GM21717 (cell line): Measurements from ENCODE around the gene ABCC9.

Experiments used
- ATAC-seq: cut with Tn5 transposase; IDR thresholded peaks from one replicate; pipeline ENCODE4 v1.9.1; 2021; ENCODE audit warnings: mild to moderate bottlenecking, moderate library complexity; ENCODE audit not compliant: unreplicated experiment

Gene ABCC9

DNA sequence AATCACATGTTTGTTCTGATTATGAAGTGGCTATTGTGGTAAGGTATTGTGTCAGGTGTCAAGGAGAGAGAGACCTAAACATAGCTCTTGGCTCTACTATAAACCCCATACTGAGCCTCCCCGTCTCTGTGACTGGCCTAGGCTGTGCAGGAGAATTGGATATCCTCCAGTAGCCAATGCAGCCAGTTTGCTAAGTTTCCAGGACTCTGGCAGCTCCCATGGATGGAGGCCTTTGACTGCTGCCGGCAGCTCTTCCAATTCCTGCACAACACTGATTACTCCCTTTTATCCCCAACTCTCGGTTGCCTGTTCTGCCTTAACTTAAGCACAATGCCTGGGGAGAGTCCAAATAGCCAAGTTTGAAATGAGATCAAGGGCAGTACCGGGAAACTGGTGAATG lies 59.3 kb downstream of the ABCC9 start:
- ATAC-seq, result no peak

DNA sequence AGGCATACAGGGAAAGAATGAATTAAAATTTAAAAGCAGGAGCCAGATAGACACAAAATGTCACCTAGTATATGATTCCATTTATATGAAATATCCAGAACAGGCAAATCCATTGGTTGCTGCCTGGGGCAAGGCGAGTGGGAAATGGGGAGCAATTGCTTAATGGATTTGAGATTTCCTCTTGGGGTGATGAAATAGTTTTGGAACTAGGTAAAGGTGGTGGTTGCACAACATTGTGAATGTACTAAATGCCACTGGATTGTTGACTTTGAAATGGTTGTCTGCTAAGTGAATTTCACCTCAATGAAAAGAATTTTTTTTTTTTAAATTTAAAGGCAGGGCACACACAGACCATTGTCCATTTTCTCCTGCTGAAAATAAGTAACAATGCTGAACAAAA lies 61.9 kb downstream of the ABCC9 start:
- no peak for ATAC-seq

DNA sequence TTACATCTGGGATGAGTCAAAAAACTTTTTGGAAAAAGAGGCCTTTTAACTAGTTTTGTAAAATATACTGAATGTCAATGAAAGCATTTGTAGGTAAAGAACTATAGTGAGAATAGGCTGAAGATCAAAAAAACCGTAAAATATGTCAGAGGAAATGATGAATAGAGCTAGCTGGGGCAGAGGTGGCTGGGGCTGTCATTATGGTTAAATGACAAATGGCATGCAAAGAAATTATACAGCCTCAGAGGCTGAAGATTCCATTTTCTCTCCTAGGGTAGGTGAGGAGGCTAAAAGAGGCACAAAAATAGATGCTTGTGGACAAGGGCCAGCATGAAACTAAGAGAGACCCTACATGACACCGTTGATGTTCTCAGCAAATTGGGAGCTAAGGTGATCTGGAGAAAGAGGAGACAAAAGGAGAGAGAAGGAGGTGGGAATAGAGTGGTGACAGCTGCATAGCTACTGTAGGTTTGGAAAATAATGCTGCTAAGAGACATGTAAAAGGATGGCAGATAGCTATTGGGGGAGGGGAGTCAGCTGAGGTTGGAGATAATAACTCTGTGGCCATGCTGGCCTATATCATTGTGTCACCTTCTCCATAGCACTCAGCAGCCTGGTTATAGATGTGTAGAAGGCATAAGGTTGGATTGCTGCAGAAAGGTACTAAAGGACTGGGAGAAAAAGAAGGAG lies 63.8 kb downstream of the ABCC9 start:
- no peak for ATAC-seq

DNA sequence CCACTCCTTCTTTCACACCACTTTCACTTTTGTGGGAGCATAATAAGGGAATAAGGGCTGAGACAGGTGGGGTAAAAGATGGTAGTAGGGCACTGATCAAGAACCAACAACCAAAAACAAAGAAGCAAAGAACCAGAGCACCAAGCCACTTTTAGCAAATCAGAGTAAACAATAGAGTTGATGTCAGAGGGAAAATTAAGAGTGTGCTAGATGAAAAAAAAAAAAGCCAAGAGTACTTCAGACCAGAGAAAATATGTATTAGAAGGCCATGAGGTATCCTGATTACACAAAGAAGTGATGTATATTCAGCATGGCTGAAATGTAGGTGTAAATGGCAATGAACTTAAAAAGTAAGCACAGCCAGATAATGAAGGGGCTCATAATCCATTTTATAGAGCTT lies 75.4 kb downstream of the ABCC9 start:
- no peak for ATAC-seq

DNA sequence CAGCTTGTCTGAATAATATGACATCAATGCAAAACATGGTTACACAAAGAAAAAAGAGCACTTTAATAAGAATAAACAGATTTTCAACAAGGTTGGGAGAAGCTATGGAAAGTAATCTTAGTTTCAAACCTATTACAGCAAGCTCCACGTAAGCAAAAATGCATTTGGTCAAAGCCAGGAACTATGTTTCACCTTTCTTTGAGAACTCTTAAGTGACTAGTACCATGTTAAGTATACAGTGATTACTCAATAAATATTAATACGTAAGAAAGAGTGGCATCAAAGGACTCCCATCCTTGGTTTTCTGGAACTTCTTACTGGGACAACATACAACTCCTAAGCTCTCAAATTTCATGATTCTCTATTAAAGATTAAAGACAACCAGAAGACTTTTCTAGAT lies 80.7 kb downstream of the ABCC9 start:
- ATAC-seq, result no peak

DNA sequence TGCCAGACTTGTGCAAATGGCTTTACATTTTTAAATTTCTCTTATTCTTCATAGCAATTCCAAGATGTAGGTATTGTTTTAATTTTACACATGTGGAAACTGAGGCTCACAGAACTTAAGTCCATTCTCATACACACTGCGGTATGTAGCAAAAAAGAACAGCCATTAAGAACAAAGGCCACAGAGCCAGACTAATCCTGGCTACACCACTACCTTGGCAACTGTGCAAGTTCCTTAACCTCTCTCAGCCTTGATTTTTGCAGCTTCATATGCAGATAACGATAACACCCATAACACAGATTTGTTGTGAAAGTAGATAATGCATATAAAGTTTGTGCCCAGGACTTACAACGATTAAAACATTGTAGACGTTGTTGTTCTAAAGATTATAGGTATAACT lies 81.1 kb downstream of the ABCC9 start:
- no peak for ATAC-seq

DNA sequence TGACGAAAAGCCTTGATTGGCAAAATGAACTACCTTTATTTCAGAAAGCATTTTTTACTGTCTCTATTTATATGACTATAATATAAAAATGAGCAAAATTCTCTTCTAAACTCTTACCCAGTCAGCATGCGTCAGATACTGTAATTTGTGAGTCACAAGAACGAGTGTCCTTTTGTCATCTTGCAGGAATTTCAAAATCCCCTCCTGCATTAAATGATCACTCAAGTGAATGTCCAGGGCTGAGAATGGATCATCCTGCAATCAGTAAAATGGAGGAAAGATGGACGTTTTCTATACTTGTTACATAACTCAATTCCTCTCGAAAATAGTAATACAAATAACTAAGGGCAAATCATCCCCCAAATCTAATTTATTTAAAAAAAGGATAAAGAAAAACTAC lies 89.0 kb downstream of the ABCC9 start:
- no peak for ATAC-seq

DNA sequence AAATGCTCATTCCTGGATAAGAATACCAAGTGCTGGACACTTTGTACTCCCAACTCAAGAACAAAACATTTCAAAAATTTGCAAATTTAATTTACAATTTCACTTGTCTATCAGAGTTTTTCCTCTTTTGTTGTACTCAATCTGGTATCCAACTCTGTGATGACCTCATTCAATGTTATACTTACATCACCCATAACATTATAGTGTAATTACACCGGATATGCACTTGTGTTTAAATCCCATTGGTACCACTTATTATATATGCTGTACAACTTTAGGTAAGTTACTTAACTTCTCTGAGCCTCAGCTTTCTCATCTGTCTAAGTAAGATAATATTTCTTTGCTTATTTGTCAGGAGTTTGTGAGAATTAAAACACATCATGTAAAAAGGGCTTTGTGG lies 90.1 kb downstream of the ABCC9 start:
- ATAC-seq, result no peak

DNA sequence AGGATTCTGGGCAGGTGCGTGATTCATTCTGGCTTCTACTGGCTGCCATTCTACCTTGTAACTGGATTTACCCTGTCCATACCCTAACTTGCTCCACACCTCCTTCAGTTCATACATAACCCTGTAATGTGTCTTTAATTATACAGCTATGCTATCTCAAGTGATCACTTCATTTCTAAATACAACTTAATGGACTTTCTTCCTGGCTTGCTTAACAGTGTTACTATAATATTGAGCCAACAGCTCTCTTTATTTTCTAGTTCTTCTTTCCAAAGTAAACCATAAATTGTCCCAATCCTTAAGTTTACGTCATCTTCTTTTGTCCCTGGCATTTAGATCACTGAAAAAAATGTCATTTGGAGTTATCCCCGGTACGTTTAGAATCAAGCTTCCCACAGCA lies 90.8 kb downstream of the ABCC9 start:
- ATAC-seq, result no peak

DNA sequence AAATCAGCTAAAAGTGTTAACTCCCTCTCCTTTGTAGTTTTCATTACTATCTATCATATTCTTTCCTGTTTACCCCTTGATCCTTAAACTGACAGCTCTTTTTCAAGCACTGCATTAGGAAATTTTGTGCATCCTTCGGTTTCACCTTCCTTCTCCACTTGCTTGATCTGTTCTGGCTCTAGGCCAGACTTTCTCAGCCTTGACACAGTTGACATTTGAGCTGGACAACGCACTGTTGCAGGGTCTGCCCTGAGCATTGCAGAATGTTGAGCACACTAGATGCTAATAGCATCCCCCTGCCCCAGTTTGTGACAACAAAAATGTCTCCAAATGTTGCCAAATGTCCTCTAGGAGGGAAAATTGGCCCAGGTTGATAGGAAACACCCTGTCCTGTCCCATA lies 91.3 kb downstream of the ABCC9 start:
- ATAC-seq, result no peak

DNA sequence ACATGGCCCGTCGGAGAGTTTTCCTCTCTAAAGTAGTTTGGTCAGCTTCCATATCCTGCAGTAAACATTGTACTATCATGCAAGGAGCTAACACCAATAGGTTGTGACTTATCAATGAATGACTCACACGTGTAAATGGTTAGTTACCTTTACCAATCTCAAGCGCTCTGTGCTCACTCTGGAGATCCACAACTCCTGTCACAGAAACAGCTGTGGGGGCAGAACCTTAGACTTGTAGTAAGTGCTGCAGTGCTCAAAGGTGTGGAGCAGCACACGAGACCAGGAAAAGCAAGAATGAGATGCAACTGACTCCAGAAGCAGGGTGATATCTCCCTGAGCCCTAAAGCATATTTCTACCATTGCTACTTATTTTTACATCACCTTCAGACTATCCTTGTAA lies 93.0 kb downstream of the ABCC9 start:
- ATAC-seq, result no peak

DNA sequence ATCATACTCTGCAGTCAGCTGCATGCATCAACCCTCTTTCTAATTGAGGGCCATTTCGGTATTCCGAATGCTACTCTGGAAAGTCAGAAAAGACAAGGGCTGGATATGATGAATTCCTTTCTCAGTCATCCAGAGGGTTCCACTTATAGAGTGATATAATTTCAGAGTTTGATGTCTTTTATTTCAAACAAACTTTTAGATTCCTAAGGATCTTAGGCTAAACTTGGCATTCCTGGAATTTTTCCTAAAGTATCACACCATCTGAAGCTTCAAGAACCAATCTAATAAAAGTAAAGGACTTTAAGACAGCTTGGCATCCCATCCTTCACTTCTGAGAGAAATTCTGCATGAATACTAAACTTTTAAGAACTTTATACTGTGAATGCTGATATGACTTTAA lies 97.4 kb downstream of the ABCC9 start:
- ATAC-seq, result no peak

DNA sequence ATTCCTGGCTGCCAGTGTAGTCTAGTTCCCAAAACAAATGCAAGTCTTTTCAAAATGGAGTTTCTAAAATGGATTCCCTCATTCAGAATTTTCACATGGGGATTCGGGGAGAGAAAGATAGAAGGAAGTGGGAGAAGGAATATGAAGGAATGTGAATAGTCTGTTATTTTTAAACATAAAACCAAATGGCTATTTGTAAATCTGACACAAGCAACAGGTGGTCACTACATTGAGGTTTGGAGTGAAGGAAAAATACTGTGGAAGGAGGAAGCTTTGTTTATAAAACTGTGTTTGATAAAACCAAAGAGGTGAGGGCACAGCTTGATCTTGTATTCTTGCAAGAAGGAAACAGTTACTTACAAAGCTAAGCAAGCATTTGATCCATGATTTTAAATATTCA lies 101.5 kb downstream of the ABCC9 start:
- ATAC-seq, result no peak

DNA sequence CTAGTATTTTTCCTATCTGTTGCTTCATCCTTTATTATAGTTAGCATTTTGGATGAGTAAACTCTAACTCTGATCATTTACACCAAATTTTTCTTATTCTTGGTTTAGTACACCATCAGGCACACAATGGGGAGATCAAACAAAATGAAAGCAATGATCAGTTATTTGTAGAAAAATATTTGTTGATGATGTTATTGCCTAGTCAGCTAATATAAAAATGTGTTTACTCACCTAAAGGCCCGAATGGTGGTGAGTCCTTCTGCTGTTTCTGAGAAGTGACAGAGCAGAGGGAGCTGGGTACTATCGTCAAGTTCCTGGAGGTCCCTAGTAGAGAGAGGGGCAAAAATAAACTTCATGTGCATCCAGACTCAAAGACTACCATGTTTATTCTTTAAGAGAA lies 103.4 kb downstream of the ABCC9 start:
- ATAC-seq, result no peak

DNA sequence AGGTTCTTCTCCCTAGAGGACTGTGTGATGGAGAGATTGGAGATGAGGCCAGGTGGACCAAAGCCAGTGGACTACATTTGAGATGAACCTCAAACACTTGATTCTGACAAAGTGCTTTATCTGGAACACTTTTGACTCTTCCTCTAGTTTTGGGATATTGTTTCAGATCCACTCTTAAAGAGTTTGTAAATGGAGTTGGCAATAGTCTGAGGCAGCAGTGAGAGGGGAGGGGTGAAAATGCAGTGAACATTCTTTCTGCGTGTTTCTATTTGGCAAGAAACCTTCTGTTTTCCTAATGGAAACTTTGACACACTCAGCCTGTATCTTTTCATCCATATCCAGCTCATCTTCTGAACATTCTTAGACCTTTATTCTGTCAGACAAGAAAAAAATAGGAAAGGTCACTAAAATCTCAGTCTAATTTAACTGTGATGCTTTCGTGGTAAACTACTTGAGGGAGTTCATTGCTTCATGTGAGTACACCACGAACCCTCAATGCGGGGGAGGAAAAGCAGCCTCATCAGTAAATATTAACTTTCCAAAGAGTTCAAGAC lies 109.4 kb downstream of the ABCC9 start:
- no peak for ATAC-seq

DNA sequence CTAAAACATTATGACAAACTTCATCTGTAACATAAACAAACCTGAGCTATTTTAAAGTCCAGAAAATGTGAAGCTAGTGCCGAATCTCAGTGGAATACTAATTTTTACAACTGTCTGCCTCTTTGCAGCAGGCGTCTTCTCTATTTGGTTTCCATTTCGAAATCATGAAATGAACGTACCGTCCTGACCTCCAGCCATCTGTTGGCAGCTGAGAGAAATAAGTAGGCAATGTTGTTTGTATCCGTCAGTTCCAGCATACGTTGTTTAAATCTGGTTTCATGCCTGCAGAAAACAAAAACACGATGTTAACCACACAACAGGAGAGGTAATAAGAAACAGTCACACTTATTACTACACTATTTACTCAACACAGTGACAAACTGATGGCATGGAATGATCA lies 112.4 kb downstream of the ABCC9 start:
- no peak for ATAC-seq

DNA sequence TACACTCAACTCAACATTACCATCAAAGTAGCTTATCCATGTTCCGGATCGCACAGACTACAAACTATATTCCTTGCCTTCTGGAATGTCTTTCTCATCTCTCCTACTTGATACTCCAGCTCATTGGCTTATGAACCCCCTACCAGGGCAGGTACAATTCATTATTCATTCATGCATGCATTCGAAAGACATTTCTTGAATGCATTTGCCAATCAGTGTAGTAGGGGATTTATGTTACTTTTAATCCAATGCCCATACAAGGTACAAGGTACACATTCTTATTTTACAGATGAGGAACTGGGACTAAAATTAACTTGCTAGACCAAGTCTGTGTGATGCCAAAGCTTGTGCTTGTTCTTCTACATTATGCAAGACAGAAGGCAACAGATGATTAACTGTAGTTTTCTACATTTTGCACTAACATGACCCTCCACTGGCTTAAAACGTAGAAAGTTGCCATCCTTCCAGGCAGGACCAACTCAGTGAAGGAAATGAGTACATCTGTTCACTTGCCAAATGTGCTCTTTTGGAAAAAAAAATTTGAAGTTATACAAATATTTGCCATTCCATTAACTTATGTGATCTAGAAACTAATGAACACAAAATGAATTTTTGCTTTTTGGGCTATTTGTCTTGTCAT lies 113.0 kb downstream of the ABCC9 start:
- no peak for ATAC-seq

DNA sequence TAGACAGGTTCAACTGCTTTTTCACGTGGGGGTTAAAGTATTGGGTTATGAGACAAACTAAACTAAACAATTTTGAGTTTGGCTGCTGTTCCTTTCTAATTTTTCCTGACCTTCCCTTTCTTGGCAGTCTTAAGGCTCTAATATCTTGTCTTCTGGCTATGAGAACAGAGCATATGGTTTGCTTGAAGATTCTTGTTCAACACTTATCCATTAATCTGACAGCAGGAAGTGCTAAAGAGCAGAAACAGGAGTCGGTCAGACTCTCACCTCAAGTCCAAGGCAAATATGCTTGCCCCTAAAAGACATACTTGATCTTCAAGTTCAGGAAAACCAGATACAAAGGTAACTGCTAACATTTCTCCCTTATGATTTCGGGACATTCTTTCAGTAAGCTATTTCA lies 114.1 kb downstream of the ABCC9 start:
- ATAC-seq, result no peak

DNA sequence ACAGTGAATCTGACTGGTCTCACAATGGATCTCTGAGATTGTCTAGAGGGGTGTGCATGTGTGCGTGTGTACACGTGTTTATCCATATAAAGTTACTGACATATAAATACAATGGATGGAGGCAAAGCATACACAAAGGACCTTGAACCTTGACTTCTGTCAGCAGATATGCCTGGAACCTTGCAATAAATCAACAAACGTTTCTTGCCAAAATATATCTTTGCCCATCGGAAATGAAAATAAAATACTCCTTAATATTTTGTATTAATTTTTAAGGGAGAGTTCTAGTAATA lies 114.7 kb downstream of the ABCC9 start:
- ATAC-seq, result no peak

DNA sequence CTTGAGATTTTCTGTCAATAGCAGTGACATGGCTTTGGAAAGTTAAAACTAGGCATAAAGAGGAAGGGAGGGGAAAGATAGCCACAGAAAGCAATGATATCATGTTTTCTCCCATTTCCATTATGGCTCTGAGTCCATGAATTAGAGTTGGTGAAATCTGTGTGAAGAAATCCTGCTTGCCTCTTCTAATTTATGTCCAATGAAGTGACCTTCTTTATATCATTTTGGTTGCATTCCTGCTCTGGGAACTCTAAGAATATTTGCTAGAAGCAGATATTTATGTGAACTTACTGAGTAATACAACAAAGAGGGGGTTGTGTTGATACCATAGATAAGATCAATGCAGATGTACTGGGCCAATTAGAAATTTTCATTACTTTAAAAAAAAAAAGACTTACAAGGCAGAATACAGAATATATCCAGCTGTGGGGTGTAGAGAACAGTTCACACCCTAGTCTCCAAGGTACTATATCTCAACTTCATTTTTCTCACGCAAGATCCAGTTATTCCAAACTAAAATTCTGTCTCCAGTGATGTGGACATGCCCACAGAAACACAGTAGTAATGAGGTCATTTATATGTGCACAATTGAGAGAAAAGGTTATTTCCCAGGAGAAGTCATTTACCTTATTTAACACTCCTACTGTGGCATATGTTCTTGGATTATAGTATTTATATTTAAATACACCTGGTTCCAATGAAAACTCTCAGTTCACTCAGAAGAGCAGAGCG lies 115.2 kb downstream of the ABCC9 start:
- no peak for ATAC-seq

DNA sequence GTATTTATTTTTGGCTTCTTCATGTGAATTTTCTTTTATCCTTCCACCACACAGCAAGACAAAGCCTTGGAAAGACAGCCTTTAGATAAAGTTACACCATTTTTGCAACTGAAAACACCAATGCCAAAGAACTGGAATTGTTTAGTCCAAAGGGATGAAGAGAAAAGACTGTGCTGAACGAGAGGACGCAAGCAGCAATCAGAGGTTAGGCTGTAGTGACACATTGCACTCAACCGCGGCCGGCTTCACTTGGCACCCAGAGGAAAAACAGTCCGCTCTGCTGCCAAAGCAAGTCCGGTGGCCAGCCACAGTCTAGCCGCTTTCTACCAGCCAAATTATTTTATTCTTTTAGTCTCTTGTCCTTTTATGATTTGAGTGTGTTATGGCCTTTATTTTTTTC lies 117.6 kb downstream of the ABCC9 start:
- ATAC-seq, result no peak

DNA sequence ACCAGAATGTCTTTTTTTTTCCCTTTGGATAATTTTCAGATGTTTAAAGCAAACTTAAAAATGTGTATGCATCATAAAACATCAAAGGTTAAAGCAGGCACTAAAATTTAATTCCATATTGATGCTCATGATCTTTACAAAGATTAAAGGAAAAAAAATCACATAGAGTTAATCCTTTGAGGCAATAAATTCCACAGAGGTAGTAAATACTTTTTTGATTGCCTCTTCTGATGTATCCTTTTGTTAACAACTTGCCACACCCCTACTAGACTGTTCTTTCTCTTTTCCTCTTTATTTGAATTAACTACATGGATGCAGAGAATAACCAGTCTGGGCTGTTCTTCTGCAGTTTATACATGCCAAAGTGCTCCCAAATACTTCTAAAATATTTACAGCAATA lies 121.5 kb downstream of the ABCC9 start:
- ATAC-seq, result no peak
